ENCODE results near the gene PRRT2.

- TF ChIP-seq POLR2A (IDR thresholded peaks at IDR 0.05; ENCODE audit: low read depth, low read length) (no peak), JUN (IDR thresholded peaks at IDR 0.05; ENCODE audit: borderline replicate concordance, insufficient read depth, insufficient read length, low read depth) (no peak), EZH2 (IDR thresholded peaks at IDR 0.05; ENCODE audit: borderline replicate concordance, low read depth, low read length, severe bottlenecking) (no peak), MAX (IDR thresholded peaks at IDR 0.05; ENCODE audit: insufficient read depth, insufficient read length) (no peak), CTCF (IDR thresholded peaks at IDR 0.05; ENCODE audit: extremely low read depth in 1 of 2, insufficient read depth in 1 of 2, low read depth in 1 of 2, low read length in 2 of 2) (no peak), FOS (IDR thresholded peaks at IDR 0.05; ENCODE audit: borderline replicate concordance, insufficient read depth, low read length) (no peak), MYC (IDR thresholded peaks at IDR 0.05; ENCODE audit: low read depth, low read length) (no peak)
Observed at GRCh38 chr16:29819506-29819905, 7.5 kb downstream of the PRRT2 start.

Data from endothelial cell of umbilical vein (primary cell).